T-helper 9 cell (primary cell): ENCODE measurements around the gene TAF11L2.
"Not testable (repeated sequence)": the region's sequence is repeated elsewhere in the genome, so short reads cannot be mapped to it uniquely, and the experiment has no call there.

Source experiments
- DNase-seq: peaks from one replicate; pipeline ENCODE4 v3.0.0-alpha.2; 2020

The TAF11L2 gene

DNA sequence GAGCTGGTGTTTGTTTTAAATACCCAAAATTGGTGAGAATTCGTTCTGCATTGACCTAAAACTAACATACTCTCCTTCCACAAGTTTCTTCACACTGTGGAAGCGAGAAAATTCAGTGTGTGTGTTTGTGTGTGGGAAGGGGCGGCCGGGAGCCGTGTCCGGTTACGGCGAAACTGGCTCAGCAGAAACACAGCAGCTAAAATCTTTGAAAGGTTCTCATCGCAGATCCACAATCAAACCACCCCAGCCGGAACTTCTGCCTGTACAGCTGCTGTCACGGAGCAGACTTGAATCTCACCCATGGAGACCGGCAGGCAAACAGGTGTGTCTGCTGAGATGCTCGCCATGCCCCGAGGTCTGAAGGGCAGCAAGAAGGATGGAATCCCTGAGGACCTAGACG, 30.3 kb downstream of the TAF11L2 start, which contains the start of gene TAF11L6:
TAF11L6 (plus strand) TSS at position 301 of the 400 bp plus-strand sequence.
- DNase-seq, result not testable (repeated sequence)
